Measurements from ENCODE around the gene STAC3.
A peak's percentile ranks its signal among the peaks of the same experiment; 100 is the strongest.

Gene STAC3

DNA sequence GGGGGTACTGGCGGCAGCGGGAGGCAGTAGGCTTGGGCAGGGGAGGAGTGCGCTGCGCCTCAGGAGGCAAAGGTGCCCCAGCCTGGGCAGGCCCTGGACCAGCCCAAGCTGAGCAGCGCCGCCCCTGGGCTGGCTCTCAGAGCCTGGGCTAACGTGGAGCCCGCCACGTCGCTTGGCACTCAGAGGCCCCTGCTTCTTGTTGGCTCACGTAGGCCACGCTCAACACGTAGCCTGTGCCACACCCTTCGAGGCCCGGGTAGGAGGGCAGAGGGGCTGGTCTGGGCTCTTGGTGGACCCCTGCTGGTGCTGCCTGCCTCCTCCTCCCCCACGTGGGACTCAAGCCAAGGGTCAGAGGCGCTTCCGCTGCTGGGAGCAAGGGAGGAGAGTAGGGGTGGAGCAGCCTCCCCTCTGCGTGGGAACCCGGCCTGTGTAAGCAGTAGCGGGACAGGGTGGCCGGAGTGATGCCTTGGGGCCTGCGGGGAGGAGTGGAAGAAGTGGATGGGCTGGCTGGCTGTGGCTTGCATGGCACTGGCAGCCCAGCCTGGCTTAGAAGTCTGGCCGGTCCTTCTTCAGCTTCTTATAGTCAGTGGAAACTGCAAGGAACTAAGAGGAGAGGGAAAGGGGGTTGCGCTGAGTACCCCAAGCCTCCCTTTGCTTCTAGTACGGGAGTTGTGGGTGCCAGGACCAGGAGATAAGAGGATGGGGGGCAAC, 15.8 kb downstream of the STAC3 start:
- DNase-seq, result no peak

DNA sequence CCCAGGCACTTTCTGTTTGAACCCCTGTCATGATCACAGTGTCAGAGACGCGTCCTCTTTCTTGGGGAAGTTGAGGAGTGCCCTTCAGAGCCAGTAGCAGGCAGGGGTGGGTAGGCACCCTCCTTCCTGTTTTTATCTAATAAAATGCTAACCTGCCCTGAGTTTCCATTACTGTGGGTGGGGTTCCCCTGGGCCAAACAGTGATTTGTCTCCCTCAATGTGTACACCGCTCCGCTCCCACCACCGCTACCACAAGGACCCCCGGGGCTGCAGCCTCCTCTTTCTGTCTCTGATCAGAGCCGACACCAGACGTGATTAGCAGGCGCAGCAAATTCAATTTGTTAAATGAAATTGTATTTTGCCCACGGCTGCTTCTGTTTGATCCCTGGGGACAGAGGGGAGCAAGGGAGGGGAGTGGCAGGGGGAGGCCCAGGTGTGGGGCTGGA, 16.4 kb downstream of the STAC3 start:
- no peak for DNase-seq

DNA sequence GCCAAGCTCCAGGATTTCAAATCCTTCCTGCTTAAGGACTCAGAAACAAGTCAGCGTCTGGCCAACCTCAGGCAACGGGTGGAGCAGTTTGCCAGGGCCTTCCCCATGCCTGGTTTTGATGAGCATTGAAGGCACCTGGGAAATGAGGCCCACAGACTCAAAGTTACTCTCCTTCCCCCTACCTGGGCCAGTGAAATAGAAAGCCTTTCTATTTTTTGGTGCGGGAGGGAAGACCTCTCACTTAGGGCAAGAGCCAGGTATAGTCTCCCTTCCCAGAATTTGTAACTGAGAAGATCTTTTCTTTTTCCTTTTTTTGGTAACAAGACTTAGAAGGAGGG, 16.8 kb downstream of the STAC3 start:
- no peak for DNase-seq

DNA sequence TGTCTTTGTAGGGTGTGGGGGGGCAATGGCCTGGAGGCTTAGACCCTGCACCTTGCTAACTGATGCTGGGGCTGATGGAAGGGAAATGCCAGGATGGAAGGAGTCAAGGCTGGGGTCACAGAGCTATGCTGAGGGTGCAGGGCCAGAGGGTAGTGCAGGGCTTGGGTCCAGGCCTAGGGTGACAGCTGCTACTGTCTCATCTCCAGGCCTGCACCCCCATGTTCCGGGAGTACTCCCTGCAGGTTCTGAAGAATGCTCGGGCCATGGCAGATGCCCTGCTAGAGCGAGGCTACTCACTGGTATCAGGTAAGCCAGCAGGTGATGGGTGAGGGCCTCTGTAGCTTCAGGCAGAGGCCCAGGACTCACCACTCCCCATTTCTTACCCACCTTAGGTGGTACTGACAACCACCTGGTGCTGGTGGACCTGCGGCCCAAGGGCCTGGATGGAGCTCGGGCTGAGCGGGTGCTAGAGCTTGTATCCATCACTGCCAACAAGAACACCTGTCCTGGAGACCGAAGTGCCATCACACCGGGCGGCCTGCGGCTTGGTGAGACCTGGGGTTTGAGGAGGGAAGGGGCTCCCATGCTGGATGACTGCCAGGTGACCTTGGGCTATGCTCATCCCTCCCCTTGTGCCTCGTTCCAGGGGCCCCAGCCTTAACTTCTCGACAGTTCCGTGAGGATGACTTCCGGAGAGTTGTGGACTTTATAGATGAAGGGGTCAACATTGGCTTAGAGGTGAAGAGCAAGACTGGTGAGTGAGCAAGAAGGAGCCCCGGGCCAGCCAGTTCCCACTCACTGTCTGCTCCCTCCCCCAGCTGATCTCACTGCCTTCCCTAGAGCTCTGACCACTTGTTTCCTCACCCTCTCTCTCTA, 17.4 kb downstream of the STAC3 start:
- DNase-seq, result no peak

DNA sequence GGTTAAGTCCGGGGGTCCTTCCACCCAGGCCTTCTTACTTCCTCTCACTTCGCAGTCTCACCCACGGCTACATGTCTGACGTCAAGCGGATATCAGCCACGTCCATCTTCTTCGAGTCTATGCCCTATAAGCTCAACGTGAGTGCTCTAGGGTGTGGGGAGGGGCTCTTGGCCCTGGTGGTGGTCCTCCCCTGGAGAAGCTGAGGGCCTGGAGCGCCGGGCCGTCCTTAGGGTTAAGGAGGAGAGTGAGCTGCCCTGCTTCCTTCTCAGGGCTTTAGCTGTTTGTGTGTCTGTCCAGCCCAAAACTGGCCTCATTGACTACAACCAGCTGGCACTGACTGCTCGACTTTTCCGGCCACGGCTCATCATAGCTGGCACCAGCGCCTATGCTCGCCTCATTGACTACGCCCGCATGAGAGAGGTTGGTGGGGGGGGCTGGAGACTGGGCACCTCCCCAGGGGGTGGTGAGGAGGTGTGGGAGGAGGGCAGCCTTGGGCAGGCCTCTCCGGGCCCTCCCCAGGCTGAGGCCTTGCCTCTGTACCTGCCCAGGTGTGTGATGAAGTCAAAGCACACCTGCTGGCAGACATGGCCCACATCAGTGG, 18.7 kb downstream of the STAC3 start:
- DNase-seq, result no peak

DNA sequence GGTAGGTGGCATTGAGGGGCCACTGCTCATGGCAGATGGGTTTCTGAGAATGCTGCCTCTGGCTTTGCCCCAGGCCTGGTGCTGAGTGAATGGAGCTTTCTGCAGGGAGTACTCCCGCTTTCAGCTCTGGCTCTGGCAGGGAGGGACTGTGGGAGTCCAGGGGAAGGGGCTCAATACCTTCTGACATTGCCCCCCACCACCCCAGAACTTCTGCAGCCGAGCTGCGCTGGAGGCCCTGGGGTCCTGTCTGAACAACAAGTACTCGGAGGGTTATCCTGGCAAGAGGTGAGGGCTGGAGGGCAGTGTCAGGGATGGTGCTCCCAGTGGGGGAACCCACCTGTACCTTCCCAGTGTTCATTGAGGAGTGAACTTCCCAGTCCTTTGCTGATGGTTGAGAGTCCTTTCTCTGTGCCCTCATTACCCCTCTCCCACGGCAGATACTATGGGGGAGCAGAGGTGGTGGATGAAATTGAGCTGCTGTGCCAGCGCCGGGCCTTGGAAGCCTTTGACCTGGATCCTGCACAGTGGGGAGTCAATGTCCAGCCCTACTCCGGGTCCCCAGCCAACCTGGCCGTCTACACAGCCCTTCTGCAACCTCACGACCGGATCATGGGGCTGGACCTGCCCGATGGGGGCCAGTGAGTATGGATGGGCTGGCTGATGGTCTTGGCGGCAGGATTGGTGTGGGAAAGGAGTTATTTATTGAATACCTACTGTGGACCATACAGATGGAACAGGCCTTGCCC, 19.5 kb downstream of the STAC3 start:
- no peak for DNase-seq

DNA sequence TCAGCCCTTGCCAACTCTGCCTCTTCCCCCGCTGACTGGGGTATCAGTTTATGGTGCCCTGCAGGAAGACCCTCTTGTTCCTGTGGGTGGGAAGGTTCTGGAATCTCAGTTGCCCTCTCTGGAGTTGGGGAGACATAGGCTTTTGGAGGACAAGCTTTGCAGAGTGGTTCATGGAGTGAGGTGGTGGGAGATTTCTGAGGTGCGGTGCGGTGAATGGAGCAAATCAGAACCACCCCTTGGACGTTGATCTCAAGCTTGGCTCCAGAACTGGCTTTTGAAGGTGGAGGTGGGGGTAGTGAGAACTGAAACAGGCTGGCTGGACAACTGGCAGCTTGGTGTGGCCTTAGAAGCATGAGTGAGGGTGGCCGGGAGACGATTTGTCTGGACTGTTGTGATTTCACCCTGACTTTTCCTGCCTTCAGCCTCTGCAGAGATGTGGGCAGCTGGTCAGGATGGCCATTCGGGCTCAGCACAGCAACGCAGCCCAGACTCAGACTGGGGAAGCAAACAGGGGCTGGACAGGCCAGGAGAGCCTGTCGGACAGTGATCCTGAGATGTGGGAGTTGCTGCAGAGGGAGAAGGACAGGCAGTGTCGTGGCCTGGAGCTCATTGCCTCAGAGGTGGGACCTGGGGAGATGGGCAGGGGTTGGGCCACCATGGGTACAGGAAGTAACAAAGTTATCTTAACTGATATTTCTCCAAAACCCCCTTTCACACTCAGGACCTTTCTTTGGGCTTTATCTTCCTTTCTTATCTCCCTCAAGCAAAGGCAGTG, 20.4 kb downstream of the STAC3 start:
- no peak for DNase-seq

DNA sequence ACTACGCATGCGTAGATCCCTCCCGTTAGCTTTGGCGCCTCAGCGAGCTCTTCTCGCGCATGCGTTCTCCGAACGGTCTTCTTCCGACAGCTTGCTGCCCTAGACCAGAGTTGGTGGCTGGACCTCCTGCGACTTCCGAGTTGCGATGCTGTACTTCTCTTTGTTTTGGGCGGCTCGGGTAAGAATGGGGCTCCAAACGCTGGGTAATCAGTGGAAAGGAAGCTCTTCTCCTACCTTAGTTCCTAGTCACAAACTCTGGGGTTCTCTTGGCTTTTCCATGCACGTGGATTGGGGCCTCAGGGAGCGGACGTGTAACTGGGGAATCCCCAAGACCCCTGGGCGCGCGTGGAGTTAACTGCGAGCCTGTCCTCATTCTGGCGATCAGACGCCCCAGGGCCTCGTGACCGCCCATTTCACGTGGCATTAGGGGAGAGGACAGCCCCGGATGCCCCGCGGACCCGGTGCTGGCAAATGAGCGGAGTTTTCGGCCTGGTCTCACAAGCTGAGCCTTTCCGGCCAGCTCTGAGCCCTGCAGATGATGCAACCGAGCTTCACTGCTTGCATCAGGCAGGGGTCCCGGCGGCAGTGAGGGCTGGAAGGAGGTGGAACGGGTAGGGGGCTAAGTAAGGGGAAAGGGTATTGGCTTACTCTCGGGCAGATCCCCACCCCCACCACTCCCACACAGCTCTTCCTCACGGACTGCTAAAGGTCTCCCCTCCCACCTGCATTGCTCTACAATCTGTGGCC, 21.2 kb downstream of the STAC3 start, which contains the start of gene SHMT2:
Gene SHMT2, plus strand, starts transcription at position 78 of the 747 bp plus-strand sequence. Its CDS starts 68 bp downstream, at position 146.
- peak; percentile 90 for DNase-seq

DNA sequence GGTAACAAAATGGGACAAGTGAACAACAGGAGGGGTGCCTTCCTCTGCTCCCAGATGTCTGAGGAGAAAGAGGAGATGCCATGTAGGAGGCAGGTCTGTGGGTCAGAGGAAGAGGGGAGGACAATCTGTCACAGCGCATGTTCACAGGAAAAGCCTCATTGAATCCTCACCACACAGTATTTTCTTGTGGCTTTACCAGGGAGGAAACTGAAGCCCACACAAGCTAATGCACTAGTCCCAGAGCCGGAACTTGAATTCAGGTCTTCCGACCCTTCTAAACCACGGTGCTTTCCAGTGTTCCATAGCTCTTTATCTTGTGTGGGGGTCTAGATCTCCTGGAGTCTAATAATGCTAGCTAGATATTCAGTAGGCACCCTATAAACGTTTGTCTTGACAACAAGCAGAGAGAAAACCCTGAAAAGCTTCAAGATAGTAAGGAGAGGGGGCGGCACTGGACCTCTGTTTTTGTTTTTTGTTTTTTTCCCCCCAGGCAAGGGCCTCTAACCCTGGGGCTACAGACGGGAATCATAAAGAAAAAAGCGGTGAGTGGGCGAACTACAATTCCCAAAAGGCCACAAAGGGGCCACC, 21.8 kb downstream of the STAC3 start:
- DNase-seq, result no peak

DNA sequence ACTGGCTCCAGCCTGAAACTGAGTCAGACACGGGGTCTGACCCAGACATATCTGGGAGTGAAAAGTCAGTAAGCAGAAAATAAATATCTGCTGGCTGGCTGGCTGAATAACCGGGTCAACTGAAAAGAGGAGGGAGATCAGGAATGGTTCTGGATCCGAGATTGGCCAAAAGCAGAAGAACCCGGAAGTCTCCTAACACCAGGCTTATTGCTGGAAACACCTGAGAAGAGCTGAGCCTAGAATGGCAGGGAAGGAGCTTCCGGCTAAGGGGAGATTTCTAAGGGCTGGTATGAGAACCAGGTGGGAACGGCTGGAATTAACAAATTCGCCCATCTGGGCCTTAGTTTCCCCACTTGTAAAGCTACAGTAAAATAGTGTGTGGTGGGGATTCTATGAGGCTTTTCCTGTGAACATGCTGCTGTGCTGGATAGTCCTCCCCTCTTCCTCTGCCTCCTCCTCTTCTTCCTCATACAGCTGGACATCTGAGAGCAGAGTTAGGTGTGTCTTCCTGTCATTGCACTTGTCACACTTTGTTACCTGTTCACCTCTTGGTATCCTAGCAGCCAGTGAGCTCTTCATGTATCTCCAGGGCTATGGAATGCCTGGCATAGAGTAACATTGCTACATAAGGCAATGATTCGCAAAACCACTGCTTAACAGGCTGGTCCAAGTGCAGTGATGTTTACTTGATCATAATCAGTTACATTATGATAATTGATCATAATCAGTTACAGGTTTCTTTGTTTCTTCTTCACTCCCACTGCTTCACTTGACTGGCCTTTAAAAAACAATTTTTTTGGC, 23.5 kb downstream of the STAC3 start:
- no peak for DNase-seq

DNA sequence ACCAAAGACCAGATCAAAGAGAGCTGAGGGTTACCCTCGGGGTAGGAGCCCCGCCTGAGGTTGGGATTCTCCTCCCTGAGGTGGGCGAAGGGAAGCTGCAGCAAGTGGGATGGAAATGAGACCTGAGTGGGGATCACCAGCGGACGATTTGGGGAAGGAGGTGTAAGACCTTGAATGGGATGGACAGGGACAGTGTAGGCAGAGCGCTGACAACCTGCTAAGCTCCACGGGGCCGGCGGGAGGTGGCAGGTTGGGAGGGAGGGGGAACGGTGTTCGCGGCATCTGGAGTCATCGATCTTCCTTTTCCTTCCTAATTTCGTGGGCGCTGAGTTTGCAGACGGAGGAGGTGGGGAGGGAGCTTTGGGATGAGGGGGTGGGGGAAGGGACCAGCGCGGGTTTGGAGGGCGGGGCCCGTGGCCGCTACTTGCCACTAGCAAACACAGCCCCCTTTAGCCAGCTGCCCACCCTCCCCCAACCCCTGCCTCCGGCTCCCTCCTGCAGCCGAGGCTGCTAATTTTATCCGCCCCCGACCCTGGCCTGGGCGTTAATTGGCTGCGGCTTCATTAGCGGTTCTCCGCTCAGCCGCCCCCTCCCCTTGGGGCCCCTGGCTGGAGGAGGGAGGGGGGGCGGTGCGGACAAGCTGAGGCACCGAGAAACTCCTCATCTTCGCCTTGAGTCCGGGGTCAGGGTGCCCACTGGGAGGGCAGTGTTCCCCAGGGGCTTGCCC, 24.2 kb downstream of the STAC3 start:
- no peak for DNase-seq

DNA sequence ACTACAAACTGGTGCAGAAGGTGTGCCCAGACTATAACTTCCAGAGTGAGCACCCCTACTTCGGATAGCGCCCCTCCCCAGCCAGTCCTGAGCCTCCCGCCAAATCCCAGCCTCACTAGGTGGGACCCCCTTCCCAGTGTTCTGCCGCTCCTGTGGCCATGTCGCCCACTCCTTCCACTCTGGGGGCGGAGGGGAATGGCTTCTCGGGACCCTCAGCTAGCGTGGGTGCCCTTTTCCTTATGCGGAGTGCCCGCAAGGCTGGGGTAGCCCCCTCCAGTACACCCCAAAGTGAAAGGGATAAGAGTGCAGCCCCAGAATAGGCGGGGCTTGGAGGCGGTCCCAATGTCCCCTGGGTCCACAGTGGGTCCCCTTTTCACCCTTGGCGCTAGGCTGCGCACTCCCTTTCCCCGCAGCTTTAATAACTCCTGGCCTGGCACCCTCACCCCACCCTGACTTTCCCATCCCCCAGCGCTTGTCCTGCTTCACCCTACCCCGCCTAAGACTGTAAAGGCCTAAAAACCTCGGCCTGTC, 25.2 kb downstream of the STAC3 start:
- no peak for DNase-seq

DNA sequence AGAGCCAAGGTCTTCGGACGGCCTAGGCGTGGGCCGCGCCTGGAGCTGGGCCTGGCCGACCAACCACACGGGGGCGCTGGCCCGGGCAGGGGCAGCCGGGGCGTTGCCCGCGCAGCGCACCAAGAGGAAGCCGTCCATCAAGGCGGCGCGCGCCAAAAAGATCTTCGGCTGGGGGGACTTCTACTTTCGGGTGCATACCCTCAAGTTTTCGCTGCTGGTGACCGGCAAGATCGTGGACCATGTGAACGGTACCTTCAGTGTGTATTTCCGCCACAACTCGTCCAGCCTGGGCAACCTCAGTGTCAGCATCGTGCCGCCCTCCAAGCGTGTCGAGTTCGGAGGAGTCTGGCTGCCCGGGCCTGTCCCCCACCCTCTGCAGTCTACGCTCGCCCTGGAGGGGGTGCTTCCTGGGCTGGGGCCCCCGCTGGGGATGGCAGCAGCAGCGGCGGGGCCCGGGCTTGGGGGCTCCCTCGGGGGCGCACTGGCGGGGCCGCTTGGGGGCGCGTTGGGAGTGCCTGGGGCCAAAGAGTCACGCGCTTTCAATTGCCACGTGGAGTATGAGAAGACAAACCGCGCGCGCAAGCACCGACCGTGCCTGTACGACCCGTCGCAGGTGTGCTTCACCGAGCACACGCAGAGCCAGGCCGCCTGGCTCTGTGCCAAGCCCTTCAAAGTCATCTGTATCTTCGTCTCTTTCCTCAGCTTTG, 25.9 kb downstream of the STAC3 start:
- DNase-seq, result peak; percentile 55

DNA sequence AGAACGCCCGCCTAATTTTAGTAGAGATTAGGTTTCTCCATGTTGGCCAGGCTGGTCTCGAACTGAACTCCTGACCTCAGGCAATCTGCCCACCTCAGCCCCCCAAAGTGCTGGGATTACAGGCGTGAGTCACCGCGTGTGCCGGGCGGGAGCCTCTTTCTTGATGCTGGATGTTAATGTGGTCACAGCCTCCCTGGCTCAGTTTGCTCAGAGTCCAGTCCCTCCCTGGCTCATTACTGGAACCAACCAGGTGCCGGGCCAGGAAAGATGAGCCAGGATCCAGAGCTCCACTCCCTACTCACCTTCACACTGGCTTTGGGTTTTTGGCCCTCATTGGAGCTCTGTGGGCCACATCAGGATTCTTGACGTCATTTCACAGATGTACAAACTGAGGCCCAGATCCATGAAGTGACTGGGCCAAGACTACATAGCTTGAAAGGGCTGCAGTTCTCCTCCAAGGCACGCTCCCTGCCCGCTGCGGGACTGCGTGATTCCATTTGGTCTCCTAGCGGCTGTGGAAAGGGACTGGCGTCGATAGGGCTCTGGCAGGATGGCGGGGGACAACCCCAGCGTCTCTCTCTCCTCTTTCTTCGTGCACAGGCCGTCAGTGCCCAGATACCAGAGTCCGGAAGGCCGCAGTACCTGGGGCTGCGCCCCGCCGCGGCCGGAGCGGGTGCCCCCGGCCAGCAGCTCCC, 26.6 kb downstream of the STAC3 start:
- no peak for DNase-seq

DNA sequence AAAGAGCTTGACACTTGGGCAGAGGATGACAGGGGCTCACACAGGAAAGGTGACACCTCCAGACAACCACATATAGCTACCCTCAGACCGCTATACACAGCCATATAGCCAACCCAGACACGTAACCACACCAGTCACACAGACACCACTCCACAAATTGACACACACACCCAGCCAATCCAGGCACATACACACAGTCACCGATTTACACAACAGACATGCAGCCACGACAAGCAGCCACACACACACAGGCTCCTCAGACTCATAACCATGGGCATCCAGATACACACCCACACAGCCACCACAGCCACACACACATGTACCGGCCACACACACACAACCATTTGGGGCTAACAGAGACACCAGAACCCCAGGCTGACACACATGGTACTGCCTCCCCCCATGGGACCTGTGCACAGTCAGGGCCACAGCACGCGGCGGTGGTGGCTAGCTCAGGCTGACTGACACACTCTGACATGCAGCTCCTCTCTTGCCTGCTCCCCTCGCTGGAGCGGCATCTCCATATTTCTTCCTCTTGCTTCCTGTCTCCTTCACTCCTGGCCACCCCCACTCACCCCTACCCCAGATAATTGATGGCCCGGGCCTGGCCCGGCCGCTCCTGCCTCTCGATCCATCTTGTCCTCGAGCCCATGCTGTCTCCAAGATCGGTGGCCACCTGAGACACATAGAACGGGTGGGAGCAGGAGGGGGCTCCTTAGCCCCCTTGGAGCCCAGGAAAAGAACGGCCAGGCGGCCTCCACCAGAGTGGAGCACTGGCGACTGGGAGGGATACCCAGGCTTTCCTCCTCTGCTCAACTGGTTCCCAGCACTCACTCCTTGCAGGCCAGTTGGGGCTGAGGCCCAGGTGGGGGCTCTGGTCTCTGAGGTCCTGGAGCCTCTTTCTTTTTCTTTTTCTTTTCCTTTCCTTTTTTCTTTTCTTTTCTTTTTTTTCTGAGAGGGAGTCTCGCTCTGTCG, 27.5 kb downstream of the STAC3 start:
- peak; percentile 60 for DNase-seq

Data from activated gamma-delta T cell treated with Interleukin-2 at 50 U/mL for 16 hours (primary cell).